ENCODE measurements around the gene RNGTT.

GRCh38 chr6:88679841-88680240 lies 283.6 kb downstream of the RNGTT start:
- TF ChIP-seq TAF1 (IDR thresholded peaks at IDR 0.05; ENCODE audit: low read depth) (no peak), REST (IDR thresholded peaks at IDR 0.05; ENCODE audit: low read depth) (no peak), EGR1 (IDR thresholded peaks at IDR 0.05) (no peak), EP300 (IDR thresholded peaks at IDR 0.05; ENCODE audit: borderline replicate concordance) (no peak), MAX (IDR thresholded peaks at IDR 0.05) (no peak), FOXM1 (IDR thresholded peaks at IDR 0.05; ENCODE audit: borderline replicate concordance, low read depth) (no peak), TEAD4 (IDR thresholded peaks at IDR 0.05) (no peak)

Data from Ishikawa (cell line).